Measurements from ENCODE around the gene SRSF12.

The SRSF12 gene

GRCh38 chr6:89117211-89118108 is at the start of gene SRSF12:
Gene SRSF12 (minus strand): TSS chr6:89118071. CDS start chr6:89117887, 184 bp downstream.
- no peak for DNase-seq (ENCODE audit: low read depth)

GRCh38 chr6:89162047-89162371 is 44.1 kb upstream of the SRSF12 start:
- no peak for DNase-seq (ENCODE audit: low read depth)

GRCh38 chr6:89161326-89162046 is 43.6 kb upstream of the SRSF12 start:
- no peak for DNase-seq (ENCODE audit: low read depth)

GRCh38 chr6:89160331-89161092 is 42.6 kb upstream of the SRSF12 start:
- DNase-seq (ENCODE audit: low read depth): no peak

GRCh38 chr6:89154131-89154530 is 36.3 kb upstream of the SRSF12 start:
- DNase-seq (ENCODE audit: low read depth): no peak

GRCh38 chr6:89148016-89148750 is 30.3 kb upstream of the SRSF12 start:
- DNase-seq (ENCODE audit: low read depth): no peak

- DNase-seq (ENCODE audit: low read depth): no peak
Observed at GRCh38 chr6:89146718-89147700, 29.1 kb upstream of the SRSF12 start.

- DNase-seq (ENCODE audit: low read depth): no peak
Observed at GRCh38 chr6:89145956-89146717, 28.3 kb upstream of the SRSF12 start, which contains the start of gene PM20D2. Gene PM20D2 (plus strand): TSS chr6:89146055. CDS start chr6:89146145, 90 bp downstream.

- DNase-seq (ENCODE audit: low read depth): no peak
Observed at GRCh38 chr6:89145091-89145955, 27.5 kb upstream of the SRSF12 start.

- DNase-seq (ENCODE audit: low read depth): no peak
Observed at GRCh38 chr6:89144354-89144906, 26.6 kb upstream of the SRSF12 start.

- no peak for DNase-seq (ENCODE audit: low read depth)
Observed at GRCh38 chr6:89140347-89141156, 22.7 kb upstream of the SRSF12 start.

GRCh38 chr6:89139509-89140346 is 21.9 kb upstream of the SRSF12 start:
- no peak for DNase-seq (ENCODE audit: low read depth)

GRCh38 chr6:89138173-89138572 is 20.3 kb upstream of the SRSF12 start:
- no peak for DNase-seq (ENCODE audit: low read depth)

- no peak for DNase-seq (ENCODE audit: low read depth)
Observed at GRCh38 chr6:89134723-89135122, 16.9 kb upstream of the SRSF12 start.

GRCh38 chr6:89133981-89134380 is 16.1 kb upstream of the SRSF12 start:
- no peak for DNase-seq (ENCODE audit: low read depth)

GRCh38 chr6:89132057-89132456 is 14.2 kb upstream of the SRSF12 start:
- DNase-seq (ENCODE audit: low read depth): no peak

- no peak for DNase-seq (ENCODE audit: low read depth)
Observed at GRCh38 chr6:89131599-89131998, 13.7 kb upstream of the SRSF12 start.
